Measurements from ENCODE around the gene ZNF326. TPM values are rescaled to one million over a fixed set of nuclear protein-coding genes. Genes with fewer than 3 reads are reported as not detected.

Gene ZNF326
- total RNA-seq, 6 experiments from 2014 or later = 14.7 to 19.8 (median 17.2) TPM

DNA sequence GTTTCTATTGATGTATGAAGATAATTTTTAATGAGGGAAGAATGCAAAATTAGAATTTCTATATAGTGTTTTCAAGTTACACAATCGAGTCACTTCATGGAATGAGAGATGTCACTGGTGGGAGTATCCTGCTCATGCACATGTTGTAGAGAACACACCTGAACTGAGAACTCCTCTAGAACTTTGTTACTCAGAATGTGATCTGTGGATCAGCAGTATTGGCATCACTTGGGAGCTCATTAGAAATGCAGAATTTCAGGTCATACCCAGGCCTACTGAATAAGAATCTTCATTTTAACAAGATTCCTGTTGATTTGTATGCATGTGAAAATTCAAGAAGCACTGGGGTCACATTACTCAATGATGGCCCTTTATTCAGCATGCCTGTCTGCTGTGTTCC, 28.8 kb downstream of the ZNF326 start:
- TF ChIP-seq, protein P1, sequence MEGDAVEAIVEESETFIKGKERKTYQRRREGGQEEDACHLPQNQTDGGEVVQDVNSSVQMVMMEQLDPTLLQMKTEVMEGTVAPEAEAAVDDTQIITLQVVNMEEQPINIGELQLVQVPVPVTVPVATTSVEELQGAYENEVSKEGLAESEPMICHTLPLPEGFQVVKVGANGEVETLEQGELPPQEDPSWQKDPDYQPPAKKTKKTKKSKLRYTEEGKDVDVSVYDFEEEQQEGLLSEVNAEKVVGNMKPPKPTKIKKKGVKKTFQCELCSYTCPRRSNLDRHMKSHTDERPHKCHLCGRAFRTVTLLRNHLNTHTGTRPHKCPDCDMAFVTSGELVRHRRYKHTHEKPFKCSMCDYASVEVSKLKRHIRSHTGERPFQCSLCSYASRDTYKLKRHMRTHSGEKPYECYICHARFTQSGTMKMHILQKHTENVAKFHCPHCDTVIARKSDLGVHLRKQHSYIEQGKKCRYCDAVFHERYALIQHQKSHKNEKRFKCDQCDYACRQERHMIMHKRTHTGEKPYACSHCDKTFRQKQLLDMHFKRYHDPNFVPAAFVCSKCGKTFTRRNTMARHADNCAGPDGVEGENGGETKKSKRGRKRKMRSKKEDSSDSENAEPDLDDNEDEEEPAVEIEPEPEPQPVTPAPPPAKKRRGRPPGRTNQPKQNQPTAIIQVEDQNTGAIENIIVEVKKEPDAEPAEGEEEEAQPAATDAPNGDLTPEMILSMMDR (IDR thresholded peaks at IDR 0.05) = no peak
- no peak for DNase-seq
- H3K9me3 Mint-ChIP-seq = peaks cover 32% of the 10 kb centered on the region
- H3K36me3 Mint-ChIP-seq (ENCODE audit: low read depth) = peaks cover 74% of the 10 kb centered on the region
- peaks cover 1% of the 10 kb centered on the region; the same call in 1 of the 2 replicates for H3K27me3 Mint-ChIP-seq (ENCODE audit: insufficient read depth)
- H3K4me3 Mint-ChIP-seq = no peak overlapping the region
- H3K27ac Mint-ChIP-seq = no peak overlapping the region
- no peaks in the 10 kb centered on the region for H3K4me1 Mint-ChIP-seq (ENCODE audit: low read depth)

DNA sequence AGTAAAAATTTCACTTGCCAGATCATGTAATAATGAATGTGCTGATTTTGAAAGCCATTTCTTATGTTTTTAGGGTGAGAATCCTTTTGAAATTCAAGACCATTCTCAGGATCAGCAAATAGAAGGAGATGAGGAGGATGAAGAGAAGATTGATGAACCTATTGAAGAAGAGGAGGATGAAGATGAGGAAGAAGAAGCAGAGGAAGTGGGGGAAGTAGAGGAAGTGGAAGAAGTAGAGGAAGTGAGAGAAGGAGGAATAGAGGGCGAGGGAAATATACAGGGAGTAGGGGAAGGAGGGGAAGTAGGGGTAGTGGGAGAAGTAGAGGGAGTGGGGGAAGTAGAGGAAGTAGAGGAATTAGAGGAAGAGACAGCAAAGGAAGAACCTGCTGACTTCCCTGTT, 32.4 kb downstream of the ZNF326 start:
- TF ChIP-seq, protein P1 (IDR thresholded peaks at IDR 0.05) = no peak
- H3K36me3 Mint-ChIP-seq (ENCODE audit: low read depth) = peaks cover 47% of the 10 kb centered on the region

DNA sequence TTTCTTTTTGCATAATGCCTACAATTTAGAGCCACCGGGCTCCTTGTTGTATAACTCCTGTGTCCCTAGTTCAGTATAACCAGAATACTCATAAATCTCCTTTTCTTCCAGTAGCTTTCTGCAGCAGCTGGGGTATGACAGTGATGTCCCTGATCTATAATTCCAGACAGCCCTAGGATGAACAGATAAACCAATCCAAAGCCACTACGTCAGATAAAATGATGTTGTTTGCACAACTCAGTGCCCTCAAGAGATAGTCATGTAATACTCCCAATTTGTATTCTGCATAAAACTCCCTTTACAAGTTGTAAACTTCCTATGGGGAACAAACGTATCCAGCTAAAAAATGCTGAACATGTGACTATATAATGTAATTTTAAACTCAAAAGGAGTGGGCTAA, 44.7 kb downstream of the ZNF326 start:
- no peak overlapping the region for H3K27ac Mint-ChIP-seq
- H3K4me3 Mint-ChIP-seq = no peak overlapping the region
- TF ChIP-seq, protein P1 (IDR thresholded peaks at IDR 0.05) = no peak
- no peak for DNase-seq
- no peaks in the 10 kb centered on the region for H3K4me1 Mint-ChIP-seq (ENCODE audit: low read depth)
- no peaks in the 10 kb centered on the region for H3K36me3 Mint-ChIP-seq (ENCODE audit: low read depth)
- H3K27me3 Mint-ChIP-seq (ENCODE audit: insufficient read depth) = no peaks in the 10 kb centered on the region; the same call in 1 of the 2 replicates
- no peaks in the 10 kb centered on the region for H3K9me3 Mint-ChIP-seq

More for the DNA sequence above, 32.4 kb downstream of the ZNF326 start:
- H3K4me3 Mint-ChIP-seq = no peak overlapping the region
- H3K4me1 Mint-ChIP-seq (ENCODE audit: low read depth) = no peaks in the 10 kb centered on the region
- DNase-seq = no peak
- peaks cover 26% of the 10 kb centered on the region for H3K9me3 Mint-ChIP-seq
- H3K27ac Mint-ChIP-seq = no peak overlapping the region
- peaks cover 1% of the 10 kb centered on the region; the same call in 1 of the 2 replicates for H3K27me3 Mint-ChIP-seq (ENCODE audit: insufficient read depth)

DNA sequence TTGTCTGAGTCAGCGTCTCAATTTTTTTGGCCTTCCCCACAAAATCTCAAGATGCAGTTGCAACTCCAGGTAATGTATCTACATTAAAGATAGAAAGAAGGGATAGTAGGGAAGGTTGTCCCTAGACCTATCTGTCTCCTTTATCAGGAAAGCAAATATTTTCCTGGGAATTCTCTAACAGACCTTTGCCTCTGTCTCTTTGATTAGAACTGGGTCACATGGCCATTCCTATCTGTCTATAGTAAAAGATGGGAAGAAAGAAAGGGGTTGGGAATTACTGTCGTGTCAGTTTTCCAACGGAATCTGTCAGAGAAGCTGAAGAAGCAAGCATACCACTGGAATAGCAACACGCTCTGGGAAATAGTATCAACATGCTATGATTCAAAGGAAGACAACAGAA, 48.7 kb downstream of the ZNF326 start:
- TF ChIP-seq, protein P1 (IDR thresholded peaks at IDR 0.05) = no peak
- Mint-ChIP-seq H3K27ac (no peak overlapping the region), H3K4me3 (no peak overlapping the region), H3K4me1 (ENCODE audit: low read depth) (no peaks in the 10 kb centered on the region), H3K36me3 (ENCODE audit: low read depth) (no peaks in the 10 kb centered on the region), H3K27me3 (ENCODE audit: insufficient read depth) (peaks cover 8% of the 10 kb centered on the region), H3K9me3 (no peaks in the 10 kb centered on the region)
- no peak for DNase-seq

DNA sequence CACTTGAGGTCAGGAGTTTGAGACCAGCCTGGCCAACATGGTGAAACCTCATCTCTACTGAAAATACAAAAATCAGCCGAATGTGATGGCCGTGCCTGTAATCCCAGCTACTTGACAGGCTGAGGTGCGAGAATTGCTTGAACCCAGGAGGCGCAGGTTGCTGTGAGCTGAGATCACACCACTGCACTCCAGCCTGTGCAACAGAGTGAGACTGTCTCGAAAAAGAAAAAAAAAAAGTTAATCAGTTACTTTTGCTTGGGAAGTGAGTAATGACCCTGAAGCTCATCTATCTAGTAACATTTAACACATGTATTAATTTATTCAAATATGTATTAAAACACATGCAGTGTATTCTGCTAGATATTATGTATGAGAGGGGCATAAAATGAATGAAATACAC, 49.4 kb downstream of the ZNF326 start:
- DNase-seq = no peak
- Mint-ChIP-seq H3K4me3 (no peak overlapping the region), H3K27ac (no peak overlapping the region), H3K9me3 (no peaks in the 10 kb centered on the region), H3K36me3 (ENCODE audit: low read depth) (no peaks in the 10 kb centered on the region), H3K27me3 (ENCODE audit: insufficient read depth) (peaks cover 8% of the 10 kb centered on the region), H3K4me1 (ENCODE audit: low read depth) (no peaks in the 10 kb centered on the region)
- TF ChIP-seq, protein P1 (IDR thresholded peaks at IDR 0.05) = no peak

All from HFFc6 (cell line).